SK-N-SH treated with all-trans-retinoic acid at 6 μM for 48 hours (cell line): ENCODE data around the gene IMMT.

Experiments
- ATAC-seq: fragments of 200-7000 bp; cut with Tn5 transposase; 3 replicates; pipeline ENCODE4 v1.9.1; 2020; ENCODE audit warnings: mild to moderate bottlenecking, moderate library complexity
- ARNTL ChIP-seq: fragments of 450-650 bp; formaldehyde crosslinking; IDR thresholded peaks from 2 replicates; pipeline ENCODE4 v1.5.0; 2020; ENCODE audit warnings: low read depth, mild to moderate bottlenecking, moderate library complexity, borderline replicate concordance
- BACH2 ChIP-seq: fragments of 250-450 bp; sonication (Bioruptor Pico); IDR thresholded peaks from 2 replicates; pipeline ENCODE4 v1.9.0; 2021; ENCODE audit warnings: mild to moderate bottlenecking, borderline replicate concordance
- CSDC2 ChIP-seq: fragments of 250-450 bp; sonication (Bioruptor Pico); IDR thresholded peaks from 2 replicates; pipeline ENCODE4 v1.5.0; 2020; ENCODE audit warnings: mild to moderate bottlenecking, moderate library complexity
- ESRRG ChIP-seq: fragments of 250-450 bp; sonication (Bioruptor Pico); IDR thresholded peaks from 2 replicates; pipeline ENCODE4 v1.6.1; 2021; ENCODE audit warnings: mild to moderate bottlenecking
- GLIS3 ChIP-seq: fragments of 250-450 bp; sonication (Bioruptor Pico); IDR thresholded peaks from 2 replicates; pipeline ENCODE4 v1.5.0; 2020; ENCODE audit warnings: mild to moderate bottlenecking, moderate library complexity
- OSR1 ChIP-seq: fragments of 250-450 bp; sonication (Bioruptor Pico); IDR thresholded peaks from 2 replicates; pipeline ENCODE4 v1.8.0; 2022; ENCODE audit warnings: moderate library complexity, mild to moderate bottlenecking, inconsistent platforms
- PPARA ChIP-seq: fragments of 250-450 bp; sonication (Bioruptor Pico); IDR thresholded peaks from 2 replicates; pipeline ENCODE4 v1.5.0; 2020; ENCODE audit warnings: mild to moderate bottlenecking, borderline replicate concordance
- RARB ChIP-seq: fragments of 250-450 bp; sonication (Bioruptor Pico); IDR thresholded peaks from 2 replicates; pipeline ENCODE4 v1.8.0; 2021; ENCODE audit warnings: mild to moderate bottlenecking, moderate library complexity
- SNAI2 ChIP-seq: fragments of 250-450 bp; sonication (Bioruptor Pico); IDR thresholded peaks from 2 replicates; pipeline ENCODE4 v1.5.0; 2020; ENCODE audit warnings: mild to moderate bottlenecking, moderate library complexity
- TCF4 ChIP-seq: fragments of 250-450 bp; sonication (Bioruptor Pico); IDR thresholded peaks from 2 replicates; pipeline ENCODE4 v1.8.0; 2021; ENCODE audit warnings: mild to moderate bottlenecking, moderate library complexity, borderline replicate concordance
- TOX ChIP-seq: fragments of 250-450 bp; sonication (Bioruptor Pico); IDR thresholded peaks from 2 replicates; pipeline ENCODE4 v1.8.0; 2021; ENCODE audit warnings: mild to moderate bottlenecking, moderate library complexity, borderline replicate concordance
- ZC3H10 ChIP-seq: fragments of 250-450 bp; sonication (Bioruptor Pico); IDR thresholded peaks from 2 replicates; pipeline ENCODE4 v1.5.1; 2021; ENCODE audit warnings: mild to moderate bottlenecking, moderate library complexity
- ZFP3 ChIP-seq: fragments of 250-450 bp; sonication (Bioruptor Pico); IDR thresholded peaks from 2 replicates; pipeline ENCODE4 v1.5.0; 2020; ENCODE audit warnings: mild to moderate bottlenecking, moderate library complexity
- ZFP30 ChIP-seq: fragments of 450-650 bp; formaldehyde crosslinking; IDR thresholded peaks from 2 replicates; pipeline ENCODE4 v1.5.0; 2022; ENCODE audit warnings: mild to moderate bottlenecking, moderate library complexity
- ZNF565 ChIP-seq: fragments of 450-650 bp; formaldehyde crosslinking; conservative IDR thresholded peaks from 2 replicates; pipeline ENCODE4 v1.5.0; 2020; ENCODE audit warnings: low read depth, mild to moderate bottlenecking, moderate library complexity
- ZNF70 ChIP-seq: fragments of 450-650 bp; formaldehyde crosslinking; IDR thresholded peaks from 2 replicates; pipeline ENCODE4 v1.5.0; 2020; ENCODE audit warnings: mild to moderate bottlenecking, moderate library complexity
- ZNF8 ChIP-seq: fragments of 450-650 bp; formaldehyde crosslinking; IDR thresholded peaks from 2 replicates; pipeline ENCODE4 v1.5.0; 2020; ENCODE audit warnings: mild to moderate bottlenecking, moderate library complexity
- TF ChIP-seq, protein P1 (sequence below): fragments of 250-450 bp; sonication (Bioruptor Pico); IDR thresholded peaks from 2 replicates; pipeline ENCODE4 v1.5.1; 2021; ENCODE audit warnings: mild to moderate bottlenecking, moderate library complexity
- TF ChIP-seq, protein P2 (sequence below): fragments of 250-450 bp; sonication (Bioruptor Pico); IDR thresholded peaks from 2 replicates; pipeline ENCODE4 v1.5.1; 2020; ENCODE audit warnings: low read depth, mild to moderate bottlenecking, moderate library complexity
- TF ChIP-seq, protein P3 (sequence below): fragments of 250-450 bp; sonication (Bioruptor Pico); IDR thresholded peaks from 2 replicates; pipeline ENCODE4 v1.5.0; 2020; ENCODE audit warnings: mild to moderate bottlenecking, moderate library complexity
- TF ChIP-seq, protein P4 (sequence below): fragments of 250-450 bp; sonication (Bioruptor Pico); IDR thresholded peaks from 2 replicates; pipeline ENCODE4 v1.8.0; 2020; ENCODE audit warnings: mild to moderate bottlenecking, moderate library complexity, borderline replicate concordance

The IMMT gene

DNA sequence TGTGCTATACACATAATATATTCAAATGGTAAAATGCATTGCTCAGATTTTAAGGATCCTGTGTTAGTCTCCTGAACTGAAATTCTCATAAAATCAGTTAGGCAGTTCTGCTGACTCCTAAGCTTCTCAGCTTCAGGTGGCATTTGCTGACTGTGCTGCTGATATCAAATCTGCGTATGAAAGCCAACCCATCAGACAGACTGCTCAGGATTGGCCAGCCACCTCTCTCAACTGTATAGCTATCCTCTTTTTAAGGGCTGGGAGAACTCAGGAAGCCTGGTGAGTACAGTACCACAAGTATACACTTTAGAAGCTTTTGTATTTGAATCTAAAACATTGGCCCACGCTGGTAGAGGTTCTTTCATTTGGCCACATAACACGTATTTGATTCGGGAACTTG is 60.6 kb downstream of the IMMT start:
- no peak for ATAC-seq
- TF ChIP-seq ZC3H10 (CRISPR knock-in tag): no peak
- TF ChIP-seq TCF4 (CRISPR knock-in tag): no peak
- TF ChIP-seq CSDC2 (CRISPR knock-in tag): no peak
- TF ChIP-seq ZFP3: no peak
- TF ChIP-seq PPARA: no peak
- no peak for TF ChIP-seq ESRRG (CRISPR knock-in tag)
- TF ChIP-seq ZFP30 (CRISPR knock-in tag): no peak
- no peak for TF ChIP-seq BACH2 (CRISPR knock-in tag)
- TF ChIP-seq, protein P1, sequence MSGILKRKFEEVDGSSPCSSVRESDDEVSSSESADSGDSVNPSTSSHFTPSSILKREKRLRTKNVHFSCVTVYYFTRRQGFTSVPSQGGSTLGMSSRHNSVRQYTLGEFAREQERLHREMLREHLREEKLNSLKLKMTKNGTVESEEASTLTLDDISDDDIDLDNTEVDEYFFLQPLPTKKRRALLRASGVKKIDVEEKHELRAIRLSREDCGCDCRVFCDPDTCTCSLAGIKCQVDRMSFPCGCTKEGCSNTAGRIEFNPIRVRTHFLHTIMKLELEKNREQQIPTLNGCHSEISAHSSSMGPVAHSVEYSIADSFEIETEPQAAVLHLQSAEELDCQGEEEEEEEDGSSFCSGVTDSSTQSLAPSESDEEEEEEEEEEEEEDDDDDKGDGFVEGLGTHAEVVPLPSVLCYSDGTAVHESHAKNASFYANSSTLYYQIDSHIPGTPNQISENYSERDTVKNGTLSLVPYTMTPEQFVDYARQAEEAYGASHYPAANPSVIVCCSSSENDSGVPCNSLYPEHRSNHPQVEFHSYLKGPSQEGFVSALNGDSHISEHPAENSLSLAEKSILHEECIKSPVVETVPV (CRISPR knock-in tag): no peak
- no peak for TF ChIP-seq TOX (CRISPR knock-in tag)
- TF ChIP-seq, protein P2, sequence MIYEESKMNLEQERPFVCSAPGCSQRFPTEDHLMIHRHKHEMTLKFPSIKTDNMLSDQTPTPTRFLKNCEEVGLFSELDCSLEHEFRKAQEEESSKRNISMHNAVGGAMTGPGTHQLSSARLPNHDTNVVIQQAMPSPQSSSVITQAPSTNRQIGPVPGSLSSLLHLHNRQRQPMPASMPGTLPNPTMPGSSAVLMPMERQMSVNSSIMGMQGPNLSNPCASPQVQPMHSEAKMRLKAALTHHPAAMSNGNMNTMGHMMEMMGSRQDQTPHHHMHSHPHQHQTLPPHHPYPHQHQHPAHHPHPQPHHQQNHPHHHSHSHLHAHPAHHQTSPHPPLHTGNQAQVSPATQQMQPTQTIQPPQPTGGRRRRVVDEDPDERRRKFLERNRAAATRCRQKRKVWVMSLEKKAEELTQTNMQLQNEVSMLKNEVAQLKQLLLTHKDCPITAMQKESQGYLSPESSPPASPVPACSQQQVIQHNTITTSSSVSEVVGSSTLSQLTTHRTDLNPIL: no peak
- TF ChIP-seq, protein P3, sequence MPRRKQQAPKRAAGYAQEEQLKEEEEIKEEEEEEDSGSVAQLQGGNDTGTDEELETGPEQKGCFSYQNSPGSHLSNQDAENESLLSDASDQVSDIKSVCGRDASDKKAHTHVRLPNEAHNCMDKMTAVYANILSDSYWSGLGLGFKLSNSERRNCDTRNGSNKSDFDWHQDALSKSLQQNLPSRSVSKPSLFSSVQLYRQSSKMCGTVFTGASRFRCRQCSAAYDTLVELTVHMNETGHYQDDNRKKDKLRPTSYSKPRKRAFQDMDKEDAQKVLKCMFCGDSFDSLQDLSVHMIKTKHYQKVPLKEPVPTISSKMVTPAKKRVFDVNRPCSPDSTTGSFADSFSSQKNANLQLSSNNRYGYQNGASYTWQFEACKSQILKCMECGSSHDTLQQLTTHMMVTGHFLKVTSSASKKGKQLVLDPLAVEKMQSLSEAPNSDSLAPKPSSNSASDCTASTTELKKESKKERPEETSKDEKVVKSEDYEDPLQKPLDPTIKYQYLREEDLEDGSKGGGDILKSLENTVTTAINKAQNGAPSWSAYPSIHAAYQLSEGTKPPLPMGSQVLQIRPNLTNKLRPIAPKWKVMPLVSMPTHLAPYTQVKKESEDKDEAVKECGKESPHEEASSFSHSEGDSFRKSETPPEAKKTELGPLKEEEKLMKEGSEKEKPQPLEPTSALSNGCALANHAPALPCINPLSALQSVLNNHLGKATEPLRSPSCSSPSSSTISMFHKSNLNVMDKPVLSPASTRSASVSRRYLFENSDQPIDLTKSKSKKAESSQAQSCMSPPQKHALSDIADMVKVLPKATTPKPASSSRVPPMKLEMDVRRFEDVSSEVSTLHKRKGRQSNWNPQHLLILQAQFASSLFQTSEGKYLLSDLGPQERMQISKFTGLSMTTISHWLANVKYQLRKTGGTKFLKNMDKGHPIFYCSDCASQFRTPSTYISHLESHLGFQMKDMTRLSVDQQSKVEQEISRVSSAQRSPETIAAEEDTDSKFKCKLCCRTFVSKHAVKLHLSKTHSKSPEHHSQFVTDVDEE (CRISPR knock-in tag): no peak
- no peak for TF ChIP-seq OSR1 (CRISPR knock-in tag)
- no peak for TF ChIP-seq ZNF70 (CRISPR knock-in tag)
- no peak for TF ChIP-seq RARB
- no peak for TF ChIP-seq GLIS3 (CRISPR knock-in tag)
- TF ChIP-seq ZNF8 (CRISPR knock-in tag): no peak
- TF ChIP-seq ZNF565: no peak

GRCh38 chr2:86124683-86125082 is 70.6 kb downstream of the IMMT start:
- ATAC-seq: no peak
- TF ChIP-seq BACH2 (CRISPR knock-in tag): no peak

GRCh38 chr2:86123328-86123925 is 71.8 kb downstream of the IMMT start:
- no peak for TF ChIP-seq SNAI2
- no peak for TF ChIP-seq ZFP30 (CRISPR knock-in tag)
- TF ChIP-seq, protein P1 (CRISPR knock-in tag): no peak
- TF ChIP-seq RARB: no peak
- TF ChIP-seq ZFP3: no peak
- TF ChIP-seq ZNF565: no peak
- TF ChIP-seq ARNTL (CRISPR knock-in tag): no peak
- no peak for TF ChIP-seq ZNF8 (CRISPR knock-in tag)
- TF ChIP-seq ESRRG (CRISPR knock-in tag): no peak
- TF ChIP-seq TOX (CRISPR knock-in tag): no peak
- TF ChIP-seq OSR1 (CRISPR knock-in tag): no peak
- no peak for ATAC-seq

GRCh38 chr2:86118130-86118529 is 77.1 kb downstream of the IMMT start:
- TF ChIP-seq TCF4 (CRISPR knock-in tag) (no peak), PPARA (no peak), GLIS3 (CRISPR knock-in tag) (no peak), ZC3H10 (CRISPR knock-in tag) (no peak)
- ATAC-seq: no peak

DNA sequence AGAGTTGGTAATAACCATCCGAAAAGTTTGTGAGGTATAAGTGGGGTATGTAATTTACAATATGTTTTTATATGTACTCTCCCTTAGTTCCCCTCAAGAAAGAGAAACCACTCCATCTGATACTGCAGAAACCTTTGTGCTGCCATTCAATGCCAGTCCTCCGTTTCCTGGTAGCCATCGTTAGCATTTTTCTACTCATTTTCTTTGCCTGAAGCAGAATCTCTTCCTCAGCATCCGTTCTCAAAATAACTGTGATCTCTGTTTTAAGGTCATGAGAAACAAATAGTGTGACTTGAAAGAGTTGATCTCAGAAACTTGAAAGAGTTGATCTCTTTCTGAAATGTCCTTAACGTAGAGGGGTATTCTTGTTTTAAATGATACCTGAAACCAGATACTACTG is 88.2 kb downstream of the IMMT start:
- ATAC-seq: no peak

More for the DNA sequence above, 88.2 kb downstream of the IMMT start:
- TF ChIP-seq SNAI2 (no peak), BACH2 (CRISPR knock-in tag) (no peak), ZNF8 (CRISPR knock-in tag) (no peak), ZFP30 (CRISPR knock-in tag) (no peak), CSDC2 (CRISPR knock-in tag) (no peak), TOX (CRISPR knock-in tag) (no peak)
- TF ChIP-seq, protein P4, sequence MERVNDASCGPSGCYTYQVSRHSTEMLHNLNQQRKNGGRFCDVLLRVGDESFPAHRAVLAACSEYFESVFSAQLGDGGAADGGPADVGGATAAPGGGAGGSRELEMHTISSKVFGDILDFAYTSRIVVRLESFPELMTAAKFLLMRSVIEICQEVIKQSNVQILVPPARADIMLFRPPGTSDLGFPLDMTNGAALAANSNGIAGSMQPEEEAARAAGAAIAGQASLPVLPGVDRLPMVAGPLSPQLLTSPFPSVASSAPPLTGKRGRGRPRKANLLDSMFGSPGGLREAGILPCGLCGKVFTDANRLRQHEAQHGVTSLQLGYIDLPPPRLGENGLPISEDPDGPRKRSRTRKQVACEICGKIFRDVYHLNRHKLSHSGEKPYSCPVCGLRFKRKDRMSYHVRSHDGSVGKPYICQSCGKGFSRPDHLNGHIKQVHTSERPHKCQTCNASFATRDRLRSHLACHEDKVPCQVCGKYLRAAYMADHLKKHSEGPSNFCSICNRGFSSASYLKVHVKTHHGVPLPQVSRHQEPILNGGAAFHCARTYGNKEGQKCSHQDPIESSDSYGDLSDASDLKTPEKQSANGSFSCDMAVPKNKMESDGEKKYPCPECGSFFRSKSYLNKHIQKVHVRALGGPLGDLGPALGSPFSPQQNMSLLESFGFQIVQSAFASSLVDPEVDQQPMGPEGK (CRISPR knock-in tag): no peak
- TF ChIP-seq, all 23 proteins: peak for 0
